GM21360 (cell line): Measurements from ENCODE around the gene TMEM150B.

Experiments used
- ATAC-seq: cut with Tn5 transposase; IDR thresholded peaks from one replicate; pipeline ENCODE4 v1.9.1; 2021; ENCODE audit warnings: mild to moderate bottlenecking, moderate library complexity; ENCODE audit not compliant: unreplicated experiment

TMEM150B gene, protein sequence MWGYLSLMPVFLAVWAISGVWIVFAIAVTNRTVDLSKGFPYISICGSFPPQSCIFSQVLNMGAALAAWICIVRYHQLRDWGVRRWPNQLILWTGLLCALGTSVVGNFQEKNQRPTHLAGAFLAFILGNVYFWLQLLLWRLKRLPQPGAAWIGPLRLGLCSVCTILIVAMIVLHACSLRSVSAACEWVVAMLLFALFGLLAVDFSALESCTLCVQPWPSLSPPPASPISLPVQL

DNA sequence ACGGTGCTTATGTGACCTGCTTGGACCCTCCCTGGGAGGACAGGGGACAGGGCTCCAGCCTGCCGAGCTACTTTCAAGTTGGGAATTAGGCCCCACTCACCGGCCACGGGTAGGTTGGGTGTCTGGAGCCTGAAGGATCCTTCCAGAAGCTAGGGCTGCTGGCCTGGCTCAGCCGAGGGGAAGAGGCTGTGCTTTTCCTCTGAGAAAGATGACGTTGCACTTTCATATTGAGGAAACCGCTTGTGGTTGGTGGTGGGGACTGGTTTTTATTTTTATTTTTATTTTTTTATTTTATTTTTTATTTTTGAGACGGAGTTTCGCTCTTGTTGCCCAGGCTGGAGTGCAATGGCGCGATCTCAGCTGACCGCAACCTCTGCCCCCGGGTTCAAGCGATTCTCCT, at the start of gene TMEM150B:
TMEM150B (minus strand) TSS at position 170 of the 400 bp plus-strand sequence. CDS start 4,305 bp downstream, outside the sequence.
- no peak for ATAC-seq

DNA sequence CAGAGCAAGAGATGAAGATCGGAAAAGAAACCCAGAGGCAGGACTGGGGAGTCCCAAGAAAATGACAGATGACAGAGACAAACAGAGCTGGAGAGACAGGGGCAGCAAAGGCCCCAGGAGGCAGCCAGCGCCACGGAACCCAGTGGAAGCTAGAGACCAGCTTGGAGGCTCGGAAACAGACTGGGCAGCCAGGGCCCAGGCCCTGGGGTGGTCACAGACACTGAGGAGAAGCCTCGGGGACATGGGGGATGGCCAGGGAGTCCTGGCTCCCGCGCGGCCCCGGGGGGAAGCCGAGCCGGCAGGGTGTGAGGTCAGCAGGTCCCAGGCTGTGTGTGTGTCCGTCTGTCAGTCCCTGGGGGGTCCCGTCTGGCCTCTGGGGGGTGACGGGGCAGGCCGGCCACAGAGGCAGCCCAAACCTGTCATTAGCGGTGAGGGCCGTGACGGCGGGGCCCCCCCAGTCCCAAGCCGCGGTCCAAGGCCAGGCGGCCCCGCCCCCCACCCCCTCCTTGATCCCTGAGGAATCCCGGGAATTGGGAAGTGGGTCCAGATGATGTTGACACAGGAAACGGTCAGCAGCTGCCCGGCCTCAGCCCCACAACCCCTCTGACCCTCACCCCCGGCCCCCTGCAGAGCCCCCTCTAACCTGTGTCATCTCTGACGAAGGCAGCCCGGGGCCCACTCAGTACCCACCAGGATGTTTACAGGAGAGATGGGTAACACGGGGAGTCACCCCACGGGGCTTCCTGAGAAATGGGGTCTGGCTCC, 49.0 kb upstream of the TMEM150B start:
- no peak for ATAC-seq

DNA sequence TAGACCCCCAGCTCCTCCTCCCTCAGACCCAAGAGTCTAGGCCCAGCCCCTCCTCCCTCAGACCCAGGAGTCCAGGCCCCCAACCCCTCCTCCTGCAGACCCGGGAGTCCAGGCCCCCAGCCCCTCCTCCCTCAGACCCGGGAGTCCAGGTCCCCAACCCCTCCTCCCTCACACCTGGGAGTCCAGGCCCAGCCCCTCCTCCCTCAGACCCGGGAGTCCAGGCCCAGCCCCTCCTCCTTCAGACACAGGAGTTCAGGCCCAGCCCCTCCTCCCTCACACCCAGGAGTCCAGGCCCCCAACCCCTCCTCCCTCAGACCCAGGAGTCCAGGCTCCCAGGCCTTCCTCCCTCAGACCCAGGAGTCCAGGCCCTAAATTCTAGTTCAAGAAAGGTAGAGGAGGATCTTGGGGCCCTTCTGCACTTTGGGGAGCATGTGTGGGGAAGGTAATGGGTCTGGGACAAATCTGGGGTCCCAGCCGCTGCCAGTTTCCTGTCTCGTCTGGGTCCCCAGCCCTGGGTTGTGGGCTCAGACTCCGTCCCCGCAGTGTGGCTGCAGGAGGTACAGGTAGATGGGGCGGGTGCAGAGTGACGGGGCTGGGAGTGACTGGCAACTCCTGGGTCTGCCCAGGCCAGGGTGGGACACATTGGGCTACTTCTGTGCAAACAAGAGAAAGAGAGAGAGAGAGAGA, 48.3 kb upstream of the TMEM150B start:
- no peak for ATAC-seq

DNA sequence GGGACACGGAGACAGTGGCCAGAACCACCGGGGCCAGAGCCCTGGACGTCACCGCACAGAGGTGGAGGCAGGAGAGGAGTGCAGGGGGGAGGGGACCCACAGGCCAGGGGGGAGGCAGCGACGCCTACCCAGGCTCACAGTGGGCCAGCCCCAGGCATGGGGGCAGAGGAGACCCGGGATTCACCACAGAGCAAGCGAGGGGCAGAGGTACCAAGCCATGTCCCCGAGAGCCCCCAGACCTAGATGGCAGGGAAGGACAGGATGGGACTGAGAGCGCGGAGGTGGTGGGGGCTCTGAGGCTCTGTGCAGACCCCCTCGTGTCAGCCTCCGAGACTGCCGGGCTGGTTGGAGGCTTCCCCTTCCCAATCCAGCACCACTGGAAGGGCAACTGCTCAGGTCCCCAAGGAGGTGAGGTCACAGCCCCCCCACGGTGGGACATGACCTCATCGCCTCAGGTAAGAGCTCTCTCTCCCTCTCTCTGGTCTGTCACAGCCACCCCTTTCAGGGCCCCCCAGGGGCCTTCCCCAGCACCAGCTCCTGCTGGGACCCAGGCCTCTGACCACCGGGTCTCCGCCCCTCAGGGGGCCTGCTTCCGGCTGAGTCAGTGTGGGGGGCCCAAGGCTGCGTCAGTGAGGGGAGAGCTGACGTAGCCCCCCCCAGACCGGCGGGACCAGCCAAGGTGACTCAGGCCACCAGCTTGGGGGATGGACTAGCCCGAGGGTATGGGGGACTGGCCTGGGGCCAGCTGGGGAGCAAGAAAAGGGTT, 47.4 kb upstream of the TMEM150B start:
- no peak for ATAC-seq

GRCh38 chr19:55370305-55370988, 45.3 kb upstream of the TMEM150B start, which contains the start of gene IL11:
Gene IL11 (minus strand): TSS chr19:55370463. CDS start chr19:55370310, 153 bp downstream.
- ATAC-seq: no peak

GRCh38 chr19:55369653-55370304, 44.6 kb upstream of the TMEM150B start:
- no peak for ATAC-seq

GRCh38 chr19:55368701-55369563, 43.8 kb upstream of the TMEM150B start:
- ATAC-seq: no peak

DNA sequence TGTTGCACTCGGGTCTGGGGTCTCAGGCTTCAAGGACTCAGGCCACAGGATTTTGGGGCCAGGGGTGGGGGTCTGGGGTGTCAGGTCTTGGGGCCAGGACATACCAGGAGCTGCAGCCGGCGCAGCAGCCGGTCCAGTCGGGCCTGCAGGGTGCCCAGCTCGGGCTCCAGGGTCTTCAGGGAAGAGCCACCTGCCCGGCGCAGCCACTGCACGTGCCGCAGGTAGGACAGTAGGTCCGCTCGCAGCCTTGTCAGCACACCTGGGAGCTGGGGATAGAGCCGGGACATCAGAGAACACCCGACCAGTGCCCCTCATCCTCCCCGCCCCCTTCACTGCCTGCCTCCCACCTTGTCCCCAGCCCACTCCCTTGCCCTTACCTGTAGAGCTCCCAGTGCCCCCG, 43.0 kb upstream of the TMEM150B start:
- no peak for ATAC-seq

- no peak for ATAC-seq
These were observed 41.6 kb upstream of the TMEM150B start for GRCh38 chr19:55366790-55367189.

DNA sequence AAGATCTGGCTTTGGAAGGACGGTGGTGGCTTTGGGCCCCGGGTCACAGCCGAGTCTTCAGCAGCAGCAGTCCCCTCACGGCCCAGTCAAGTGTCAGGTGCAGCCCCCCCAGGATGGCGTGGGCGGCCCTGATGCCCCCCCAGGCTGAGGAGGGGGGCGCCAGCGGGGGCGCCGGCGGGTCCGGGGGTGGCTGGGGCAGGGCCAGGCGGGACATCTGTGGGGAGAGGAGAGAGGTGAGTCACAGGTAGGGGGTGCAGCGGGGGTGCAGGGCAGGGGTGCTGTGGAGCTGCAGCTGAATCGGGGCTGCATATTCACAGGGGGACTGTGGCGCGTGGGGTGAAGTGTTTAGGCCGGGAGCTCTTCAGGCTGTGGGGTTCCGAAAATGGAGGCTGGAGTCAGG, 40.8 kb upstream of the TMEM150B start:
- no peak for ATAC-seq

DNA sequence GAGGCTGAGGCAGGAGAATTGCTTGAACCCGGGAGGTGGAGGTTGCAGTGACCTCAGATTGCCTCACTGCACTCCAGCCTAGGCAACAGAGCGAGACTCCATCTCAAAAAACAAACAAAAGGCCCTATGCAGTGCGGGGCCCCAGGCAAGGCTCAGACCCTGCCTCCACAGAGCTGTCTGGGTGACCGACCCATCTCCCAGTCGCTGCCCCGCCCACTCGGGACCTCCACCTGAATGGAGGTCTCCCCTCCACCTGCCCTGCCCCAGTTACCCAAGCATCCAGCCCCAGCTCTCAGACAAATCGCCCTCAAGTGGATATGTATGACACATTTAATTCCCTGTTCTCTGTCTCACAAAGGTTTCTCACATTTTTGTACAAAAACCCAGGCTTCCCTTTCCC, 40.1 kb upstream of the TMEM150B start:
- no peak for ATAC-seq

DNA sequence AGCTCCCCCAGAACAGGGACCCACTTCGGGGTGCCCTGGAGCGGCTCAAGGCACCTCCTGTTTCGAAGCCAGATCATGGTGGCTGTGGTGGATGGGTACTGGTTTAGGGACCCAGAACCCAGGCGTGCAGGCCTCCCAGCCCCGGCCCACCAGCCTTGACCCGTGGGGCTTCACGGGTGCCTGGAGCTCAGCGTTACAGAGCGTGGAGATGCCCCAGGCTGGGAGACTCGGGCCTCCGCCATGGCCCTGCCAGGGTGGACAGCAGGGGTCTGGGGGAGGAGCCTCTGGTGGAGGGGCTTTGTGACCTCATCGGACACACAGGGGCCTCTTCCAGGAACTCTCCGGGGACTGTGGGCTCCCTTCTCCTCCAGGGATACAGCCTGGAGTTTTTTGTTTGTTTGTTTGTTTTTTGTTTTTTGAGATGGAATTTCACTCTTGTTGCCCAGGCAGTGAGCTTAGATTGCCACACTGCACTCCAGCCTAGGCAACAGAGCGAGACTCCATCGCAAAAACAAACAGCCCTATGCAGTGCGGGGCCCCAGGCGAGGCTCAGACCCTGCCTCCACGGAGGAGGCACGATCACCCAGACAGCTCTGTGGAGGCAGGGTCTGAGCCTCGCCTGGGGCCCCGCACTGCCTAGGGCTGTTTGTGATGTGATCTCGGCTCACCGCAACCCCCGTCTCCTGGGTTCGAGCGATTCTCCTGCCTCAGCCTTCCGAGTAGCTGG, 38.0 kb upstream of the TMEM150B start, which contains the start of gene GARIN5B:
GARIN5B (minus strand) TSS at position 271 of the 727 bp plus-strand sequence; CDS start at position 77, 194 bp downstream.
- no peak for ATAC-seq

DNA sequence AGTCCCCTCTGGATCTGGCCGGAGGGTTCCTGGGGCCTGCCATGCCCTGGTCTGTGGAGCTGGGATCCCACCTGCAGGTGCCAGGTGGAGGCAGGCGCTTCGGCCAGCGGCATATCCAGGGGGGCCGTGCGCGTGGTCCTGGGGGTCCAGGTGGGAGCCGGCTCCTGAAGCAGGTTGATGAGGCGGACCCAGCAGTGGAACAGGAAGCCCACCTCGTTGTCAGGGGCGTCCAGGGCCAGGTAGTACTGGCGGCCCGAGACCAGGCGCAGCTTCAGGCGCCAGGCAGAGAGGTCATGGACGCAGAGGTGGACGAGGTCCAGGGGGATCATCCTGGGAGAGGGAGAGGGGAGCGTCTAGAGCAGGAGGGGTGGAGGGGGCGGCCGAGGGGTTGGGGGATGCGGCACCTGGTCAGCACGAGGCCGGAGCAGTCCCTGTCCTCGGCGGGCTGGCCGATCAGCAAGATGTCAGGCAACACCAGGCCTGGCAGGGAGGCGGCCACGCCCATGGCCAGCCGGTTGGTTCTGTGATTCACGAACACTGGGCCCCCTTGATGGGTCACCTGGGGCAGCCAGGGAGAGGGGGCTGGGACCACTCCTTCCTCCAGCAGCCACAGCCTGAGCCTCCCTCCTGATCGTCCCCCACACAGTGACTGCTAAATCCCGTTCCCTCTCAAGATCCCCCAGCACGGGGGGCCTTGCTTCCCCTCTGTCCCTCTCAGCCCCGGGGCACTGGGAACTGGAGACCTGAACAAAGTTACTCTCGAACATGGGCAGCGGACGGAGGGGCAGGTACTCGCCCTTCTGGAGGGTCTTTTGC, 37.2 kb upstream of the TMEM150B start:
- no peak for ATAC-seq

GRCh38 chr19:55360902-55361301, 35.8 kb upstream of the TMEM150B start:
- no peak for ATAC-seq

DNA sequence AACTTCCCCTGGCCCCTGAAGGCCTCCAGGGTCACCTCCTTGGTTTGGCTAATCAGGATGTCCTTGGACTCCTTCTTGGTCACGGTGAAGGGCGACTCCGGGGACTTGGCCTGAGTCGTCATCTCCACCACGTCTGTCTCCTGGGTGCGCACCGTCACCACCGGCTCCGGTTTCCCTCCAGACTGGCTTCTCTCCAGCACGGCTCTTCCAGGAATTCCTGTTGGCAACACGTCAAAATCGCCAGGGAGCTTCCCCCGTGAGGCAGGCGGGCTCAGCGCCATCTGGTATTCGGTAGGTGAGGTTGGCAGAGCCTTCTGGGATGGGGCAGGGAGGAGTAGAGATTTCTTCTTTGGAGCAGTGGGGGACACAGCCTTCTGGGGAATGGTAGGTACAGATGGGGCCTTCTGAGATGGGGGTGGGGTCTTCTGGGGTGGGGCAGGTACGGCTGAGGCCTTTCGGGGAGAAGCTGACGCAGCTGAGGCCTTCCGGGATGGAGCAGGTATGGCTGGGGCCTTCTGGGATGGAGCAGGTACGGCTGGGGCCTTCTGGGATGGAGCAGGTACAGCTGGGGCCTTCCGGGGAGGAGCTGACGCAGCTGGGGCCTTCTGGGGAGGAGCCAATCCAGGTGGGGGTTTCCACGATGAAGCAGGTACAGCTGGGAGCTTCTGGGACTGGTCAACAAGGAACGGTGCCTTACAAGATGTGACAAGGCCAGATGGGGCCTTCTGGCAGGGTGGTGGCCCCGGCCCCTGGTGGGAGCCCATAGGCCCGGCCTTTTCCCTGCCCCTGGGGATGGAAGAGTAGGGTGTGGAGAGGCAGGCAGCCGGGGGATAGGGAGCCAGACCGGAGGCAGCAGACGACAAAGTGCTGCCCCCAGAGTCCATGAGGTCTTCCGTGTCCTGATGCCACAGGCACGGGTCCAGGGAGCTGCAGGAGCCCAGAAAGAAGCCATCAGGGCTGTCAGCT, 34.1 kb upstream of the TMEM150B start:
- no peak for ATAC-seq

- no peak for ATAC-seq
These were observed 33.4 kb upstream of the TMEM150B start for GRCh38 chr19:55358493-55358892.
